HCT116 (cell line): Measurements from ENCODE around the gene SEC16B. TPM values are rescaled to one million over a fixed set of nuclear protein-coding genes. Genes with fewer than 3 reads are reported as not detected.

ENCODE experiments used
- ATAC-seq: fragments of 200-7000 bp; cut with Tn5 transposase; 2 replicates; pipeline ENCODE4 v1.9.1; 2020; ENCODE audit warnings: mild to moderate bottlenecking, moderate library complexity
- BruUV-seq: library from RNA; stranded (reverse); fragments of 400-500 nt; replicated peaks from 2 replicates; lab custom pipeline; 2021; lab: Mats Ljungman, UMichigan
- CTCF ChIA-PET: fragments of 300-600 bp; sonication (Branson Sonifier 250); formaldehyde crosslinking; loops from one replicate; lab custom pipeline; 2021; ENCODE audit warnings: antibody characterized with exemption; lab: Charles Lee
- POLR2A ChIA-PET: fragments of 300-600, 350-600 bp; sonication (Branson Sonifier 250); formaldehyde crosslinking; loops from one replicate; lab custom pipeline; 2021; ENCODE audit warnings: antibody characterized with exemption; lab: Charles Lee
- RAD21 ChIA-PET, 2 experiments: fragments of 300-600 bp; sonication (Branson Sonifier 250); formaldehyde crosslinking; loops; one replicate each; lab custom pipeline; 2023; ENCODE audit warnings: low total read pairs in 2 of 2; ENCODE audit not compliant: uncharacterized antibody in 2 of 2, unreplicated experiment in 2 of 2, low non-redundant PET in 1 of 2; lab: Charles Lee
- DNase-seq: peaks from one replicate; pipeline ENCODE4 v3.0.0-alpha.2; 2010; ENCODE audit warnings: low read depth, low spot score
- H2AFZ ChIP-seq: fragments of 200-600 bp; shearing (Covaris generic), sonication (generic); 2 replicates; pipeline ENCODE4 v1.6.1; 2017; ENCODE audit warnings: low read depth, mixed run types, mixed read lengths, antibody characterized with exemption, low read length; ENCODE audit not compliant: poor library complexity, severe bottlenecking
- H3K27ac ChIP-seq: 2 replicates; pipeline ENCODE4 v1.5.1; 2012; ENCODE audit warnings: low read depth, low read length
- H3K27me3 ChIP-seq: fragments of 200-600 bp; sonication (generic); 2 replicates; pipeline ENCODE4 v1.6.1; 2016; ENCODE audit warnings: mixed run types, low read length, mixed read lengths; ENCODE audit not compliant: insufficient read depth
- H3K36me3 ChIP-seq, 2 experiments: fragments of 200-500 bp in 1 of 2; fragments of 200-600 bp in 1 of 2; sonication (Bioruptor generic) in 1 of 2; sonication (generic) in 1 of 2; 2 replicates each; pipeline versions ENCODE4 v1.5.1 to v1.6.1; 2014 to 2016; ENCODE audit warnings: low read length in 2 of 2, inconsistent platforms in 1 of 2, mixed read lengths in 1 of 2, mixed run types in 1 of 2; ENCODE audit not compliant: insufficient read depth in 2 of 2, control insufficient read depth in 1 of 2
- H3K4me1 ChIP-seq, 2 experiments: fragments of 200-600 bp in 1 of 2; sonication (generic) in 1 of 2; 2 replicates each; pipeline versions ENCODE4 v1.5.1 to v1.6.1; 2012 to 2017; ENCODE audit warnings: low read length in 2 of 2, inconsistent platforms in 1 of 2, mild to moderate bottlenecking in 1 of 2, mixed read lengths in 1 of 2, mixed run types in 1 of 2, moderate library complexity in 1 of 2; ENCODE audit not compliant: insufficient read depth in 2 of 2, control insufficient read depth in 1 of 2
- H3K4me2 ChIP-seq: fragments of 200-600 bp; sonication (generic); 2 replicates; pipeline ENCODE4 v1.6.1; 2017; ENCODE audit warnings: mixed run types, low read length, mixed read lengths
- H3K4me3 ChIP-seq, 2 experiments: fragments of 200-600 bp in 1 of 2; sonication (generic) in 1 of 2; replicated peaks in 1 of 2; 2 replicates each; pipeline ENCODE4 v1.5.1; 2011 to 2016; ENCODE audit warnings: low read length in 2 of 2, control low read depth in 1 of 2, low read depth in 1 of 2, mild to moderate bottlenecking in 1 of 2, mixed read lengths in 1 of 2, mixed run types in 1 of 2
- H3K79me2 ChIP-seq: fragments of 200-600 bp; sonication (generic); 2 replicates; pipeline ENCODE4 v1.6.1; 2017; ENCODE audit warnings: mild to moderate bottlenecking, mixed run types, low read length, moderate library complexity, mixed read lengths; ENCODE audit not compliant: insufficient read depth
- H3K9ac ChIP-seq: fragments of 200-600 bp; sonication (generic); 2 replicates; pipeline ENCODE4 v1.6.1; 2016; ENCODE audit warnings: low read length, mixed read lengths
- H3K9me2 ChIP-seq: fragments of 200-600 bp; sonication (generic), shearing (Covaris generic); 2 replicates; pipeline ENCODE4 v1.6.1; 2017; ENCODE audit warnings: mixed run types, mild to moderate bottlenecking, moderate library complexity; ENCODE audit not compliant: insufficient read depth
- H3K9me3 ChIP-seq, 2 experiments: fragments of 200-500 bp in 1 of 2; fragments of 200-600 bp in 1 of 2; sonication (Bioruptor generic) in 1 of 2; sonication (generic) in 1 of 2; 2 replicates each; pipeline ENCODE4 v1.6.1; 2014 to 2017; ENCODE audit warnings: low read length in 2 of 2, mixed read lengths in 2 of 2, inconsistent platforms in 1 of 2, low read depth in 1 of 2, mild to moderate bottlenecking in 1 of 2, mixed run types in 1 of 2, moderate library complexity in 1 of 2; ENCODE audit not compliant: control insufficient read depth in 1 of 2, insufficient read depth in 1 of 2
- H4K20me1 ChIP-seq: fragments of 200-600 bp; sonication (generic), shearing (Covaris generic); 2 replicates; pipeline ENCODE4 v1.6.1; 2017; ENCODE audit warnings: mixed run types, mild to moderate bottlenecking, moderate library complexity; ENCODE audit not compliant: insufficient read depth
- CEBPB ChIP-seq: IDR thresholded peaks from 2 replicates; pipeline ENCODE4 v1.6.1; 2012; ENCODE audit warnings: low read depth
- FOSL1 ChIP-seq: IDR thresholded peaks from 2 replicates; pipeline ENCODE4 v1.6.1; 2012; ENCODE audit warnings: low read depth
- POLR2A ChIP-seq: IDR thresholded peaks from 2 replicates; pipeline ENCODE4 v1.7.0; 2011; ENCODE audit warnings: borderline replicate concordance; ENCODE audit not compliant: insufficient read depth, insufficient read length; ENCODE audit errors: extremely low read depth
- intact Hi-C: fragments of 100-400 bp; cut with micrococcal nuclease; formaldehyde crosslinking; loops from 2 replicates; pipeline ENCODE4 v1.10.0; 2022
- total RNA-seq: library from RNA; stranded (reverse); gene quantifications from one replicate; pipeline ENCODE4 v1.2.1, GENCODE V29; 2021; ENCODE audit not compliant: unreplicated experiment
- TF ChIP-seq, protein P1 (sequence below), 3 experiments: fragments of 200-600 bp in 1 of 3; sonication (generic) in 1 of 3; IDR thresholded peaks in 2 of 3; conservative IDR thresholded peaks in 1 of 3; 2 replicates each; pipeline ENCODE4 v1.5.1; 2012 to 2017; ENCODE audit warnings: low read depth in 2 of 3, low read length in 2 of 3, antibody characterized with exemption in 1 of 3, borderline replicate concordance in 1 of 3, control low read depth in 1 of 3, mild to moderate bottlenecking in 1 of 3, mixed read lengths in 1 of 3, mixed run types in 1 of 3, moderate library complexity in 1 of 3; ENCODE audit not compliant: insufficient read depth in 1 of 3

SEC16B gene
- total RNA-seq, 1 experiment from 2014 or later = 1.2 TPM

DNA sequence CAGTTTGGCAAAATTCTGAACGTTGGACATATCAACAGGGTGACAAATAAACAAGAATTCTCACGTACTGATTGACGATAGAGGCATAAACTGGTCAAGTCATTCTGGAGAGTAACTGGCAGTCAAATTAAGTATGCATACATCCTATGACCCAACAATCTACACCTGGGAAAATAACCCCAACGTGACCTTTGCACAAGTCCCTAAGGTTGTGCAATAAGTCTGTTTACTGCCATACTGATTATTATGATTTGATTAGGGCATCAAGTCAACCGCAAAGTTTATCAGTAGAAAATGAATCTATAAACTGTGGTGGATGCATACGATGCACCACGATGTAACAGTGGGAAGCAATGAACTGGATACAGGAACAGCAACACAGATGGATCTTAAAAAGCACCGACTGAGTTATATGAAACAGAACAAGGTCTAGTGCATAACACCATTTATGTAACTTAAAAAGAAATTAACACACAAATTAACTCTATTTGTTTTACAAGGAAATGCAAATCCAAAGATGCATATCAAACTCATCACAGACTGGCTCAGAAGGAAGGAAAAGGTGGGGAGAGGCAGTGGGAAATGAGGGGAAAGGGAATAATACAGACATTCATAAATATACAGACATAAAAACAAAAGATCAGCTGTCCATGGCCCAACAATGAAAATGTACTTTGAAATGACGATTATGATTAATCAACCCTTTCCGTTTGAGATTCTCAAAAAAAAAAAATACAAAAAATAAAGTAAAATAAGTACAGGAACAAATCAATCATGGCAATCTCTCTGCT is 41.0 kb upstream of the SEC16B start:
- H3K4me3 ChIP-seq = no peak overlapping the region
- no peak overlapping the region for H3K27ac ChIP-seq
- peaks cover 2 to 17% of the 10 kb centered on the region in 2 experiments; a peak in 3 of 4 replicates for H3K4me1 ChIP-seq
- no peak overlapping the region for H3K9ac ChIP-seq
- no peaks in the 10 kb centered on the region for H3K79me2 ChIP-seq
- BruUV-seq = no TSS peak
- RAD21 ChIA-PET = no interaction called here
- H4K20me1 ChIP-seq = no peaks in the 10 kb centered on the region
- no peaks in the 10 kb centered on the region for H3K9me2 ChIP-seq
- POLR2A ChIA-PET = no interaction called here
- CTCF ChIA-PET = interaction anchor here (1.1 kb wide), 1 partner anchor 21 kb away, joined by 5 read pairs; no protein-coding TSS in a partner anchor
- peak overlapping the region; percentile 34; the same call in 1 of the 2 replicates for H3K4me2 ChIP-seq
- no peak for DNase-seq
- H2AFZ ChIP-seq = no peak overlapping the region
- intact Hi-C loops = no loop called here
- H3K36me3 ChIP-seq = no peaks in the 10 kb centered on the region
- TF ChIP-seq POLR2A = no peak
- TF ChIP-seq, all 23 proteins: peak for 0
- H3K9me3 ChIP-seq = no peaks in the 10 kb centered on the region
- no peak for ATAC-seq
- no peaks in the 10 kb centered on the region for H3K27me3 ChIP-seq

DNA sequence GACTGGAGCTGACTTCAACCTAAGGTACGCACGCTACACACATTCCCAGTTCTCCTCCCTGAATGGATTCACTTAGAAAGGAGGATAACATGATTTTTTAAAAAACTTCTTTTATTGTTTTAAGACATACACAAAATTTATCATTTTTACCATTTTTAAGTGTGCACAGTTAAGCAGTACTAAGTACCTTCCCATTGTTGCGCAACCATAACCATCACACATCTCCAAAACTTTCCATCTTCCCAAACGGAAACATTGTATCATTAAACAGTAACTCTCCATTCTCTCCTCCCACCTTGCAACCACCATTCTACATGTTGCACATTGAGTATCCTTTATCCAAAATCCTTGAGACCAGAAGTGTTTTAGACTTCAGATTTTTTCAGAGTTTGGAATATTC is 36.2 kb upstream of the SEC16B start:
- Histone ChIP-seq H3K9me2 (no peaks in the 10 kb centered on the region), H3K9ac (no peak overlapping the region), H2AFZ (no peak overlapping the region), H3K27me3 (0 out of 2 replicates have a peak, but pooled peaks cover 4% of the 10 kb centered on the region), H3K27ac (no peak overlapping the region), H3K4me1 (peaks cover 0 to 13% of the 10 kb centered on the region in 2 experiments; a peak in 2 of 4 replicates), H4K20me1 (no peaks in the 10 kb centered on the region), H3K36me3 (no peaks in the 10 kb centered on the region), H3K4me2 (no peak overlapping the region), H3K79me2 (no peaks in the 10 kb centered on the region), H3K9me3 (no peaks in the 10 kb centered on the region), H3K4me3 (no peak overlapping the region)
- intact Hi-C loops = no loop called here
- POLR2A ChIA-PET = no interaction called here
- RAD21 ChIA-PET = no interaction called here
- no peak for ATAC-seq
- TF ChIP-seq CEBPB (peak; percentile 40; the same call in 1 of the 2 replicates), FOSL1 (no peak)
- TF ChIP-seq, protein P1, sequence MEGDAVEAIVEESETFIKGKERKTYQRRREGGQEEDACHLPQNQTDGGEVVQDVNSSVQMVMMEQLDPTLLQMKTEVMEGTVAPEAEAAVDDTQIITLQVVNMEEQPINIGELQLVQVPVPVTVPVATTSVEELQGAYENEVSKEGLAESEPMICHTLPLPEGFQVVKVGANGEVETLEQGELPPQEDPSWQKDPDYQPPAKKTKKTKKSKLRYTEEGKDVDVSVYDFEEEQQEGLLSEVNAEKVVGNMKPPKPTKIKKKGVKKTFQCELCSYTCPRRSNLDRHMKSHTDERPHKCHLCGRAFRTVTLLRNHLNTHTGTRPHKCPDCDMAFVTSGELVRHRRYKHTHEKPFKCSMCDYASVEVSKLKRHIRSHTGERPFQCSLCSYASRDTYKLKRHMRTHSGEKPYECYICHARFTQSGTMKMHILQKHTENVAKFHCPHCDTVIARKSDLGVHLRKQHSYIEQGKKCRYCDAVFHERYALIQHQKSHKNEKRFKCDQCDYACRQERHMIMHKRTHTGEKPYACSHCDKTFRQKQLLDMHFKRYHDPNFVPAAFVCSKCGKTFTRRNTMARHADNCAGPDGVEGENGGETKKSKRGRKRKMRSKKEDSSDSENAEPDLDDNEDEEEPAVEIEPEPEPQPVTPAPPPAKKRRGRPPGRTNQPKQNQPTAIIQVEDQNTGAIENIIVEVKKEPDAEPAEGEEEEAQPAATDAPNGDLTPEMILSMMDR (IDR thresholded peaks at IDR 0.05 in 2 of 3, conservative IDR thresholded peaks at IDR 0.05 in 1 of 3; ENCODE audit: borderline replicate concordance in 1 of 3, insufficient read depth in 1 of 3, low read depth in 2 of 3, low read length in 2 of 3) = no peak
- CTCF ChIA-PET = no interaction called here
- no TSS peak for BruUV-seq
- no peak for DNase-seq
